ENCODE data around the gene SMG6. TPM values are rescaled to one million over a fixed set of nuclear protein-coding genes. Genes with fewer than 3 reads are reported as not detected.
"Not testable (repeated sequence)": the region's sequence is repeated elsewhere in the genome, so short reads cannot be mapped to it uniquely, and the experiment has no call there.

The SMG6 gene
- polyA plus RNA-seq, 1 donor: 30.1 TPM

GRCh38 chr17:2028234-2028614, 275.4 kb downstream of the SMG6 start:
- DNase-seq: no peak

GRCh38 chr17:2027528-2028233, 275.9 kb downstream of the SMG6 start:
- no peak for DNase-seq

GRCh38 chr17:2025622-2026309, 277.8 kb downstream of the SMG6 start:
- DNase-seq: peak; percentile 74

- DNase-seq: no peak
Observed at GRCh38 chr17:2025220-2025621, 278.4 kb downstream of the SMG6 start, which contains the start of gene RTN4RL1. Gene RTN4RL1, minus strand, starts transcription at chr17:2025334. Its CDS starts 469 bp downstream, at chr17:2024865.

- DNase-seq: no peak
Observed at GRCh38 chr17:2024572-2025219, 278.9 kb downstream of the SMG6 start.

- peak; percentile 76 for DNase-seq
Observed at GRCh38 chr17:2023692-2024571, 279.7 kb downstream of the SMG6 start.

- no peak for DNase-seq
Observed at GRCh38 chr17:2023256-2023655, 280.3 kb downstream of the SMG6 start.

- no peak for DNase-seq
Observed at GRCh38 chr17:2022647-2023240, 280.8 kb downstream of the SMG6 start.

- DNase-seq: no peak
Observed at GRCh38 chr17:2020721-2021120, 282.9 kb downstream of the SMG6 start.

- DNase-seq: no peak
Observed at GRCh38 chr17:2019723-2020122, 283.9 kb downstream of the SMG6 start.

- no peak for DNase-seq
Observed at GRCh38 chr17:2018716-2019510, 284.7 kb downstream of the SMG6 start.

- no peak for DNase-seq
Observed at GRCh38 chr17:2017274-2017941, 286.2 kb downstream of the SMG6 start.

GRCh38 chr17:2016494-2016893, 287.1 kb downstream of the SMG6 start:
- DNase-seq: no peak

GRCh38 chr17:2015314-2015713, 288.3 kb downstream of the SMG6 start:
- no peak for DNase-seq

GRCh38 chr17:2013994-2014317, 289.6 kb downstream of the SMG6 start:
- no peak for DNase-seq

- DNase-seq: not testable (repeated sequence)
Observed at GRCh38 chr17:2013220-2013993, 290.2 kb downstream of the SMG6 start.

GRCh38 chr17:2012499-2012898, 291.1 kb downstream of the SMG6 start:
- no peak for DNase-seq

GRCh38 chr17:2011411-2012371, 291.9 kb downstream of the SMG6 start:
- DNase-seq: no peak

Measured in left kidney (tissue), 2 donors.